IPS-18c (cell line): ENCODE measurements around the gene SDHB.

Experiments used
- H3K4me3 ChIP-seq: 2 replicates; pipeline ENCODE4 v1.7.0; 2013; ENCODE audit warnings: low read depth, mild to moderate bottlenecking, low read length, moderate library complexity; ENCODE audit not compliant: insufficient read depth
- H3K9me3 ChIP-seq: one replicate; pipeline ENCODE4 v1.6.1; 2013; ENCODE audit warnings: mild to moderate bottlenecking, low read length, moderate library complexity; ENCODE audit not compliant: control insufficient read depth, insufficient read depth

Gene SDHB

DNA sequence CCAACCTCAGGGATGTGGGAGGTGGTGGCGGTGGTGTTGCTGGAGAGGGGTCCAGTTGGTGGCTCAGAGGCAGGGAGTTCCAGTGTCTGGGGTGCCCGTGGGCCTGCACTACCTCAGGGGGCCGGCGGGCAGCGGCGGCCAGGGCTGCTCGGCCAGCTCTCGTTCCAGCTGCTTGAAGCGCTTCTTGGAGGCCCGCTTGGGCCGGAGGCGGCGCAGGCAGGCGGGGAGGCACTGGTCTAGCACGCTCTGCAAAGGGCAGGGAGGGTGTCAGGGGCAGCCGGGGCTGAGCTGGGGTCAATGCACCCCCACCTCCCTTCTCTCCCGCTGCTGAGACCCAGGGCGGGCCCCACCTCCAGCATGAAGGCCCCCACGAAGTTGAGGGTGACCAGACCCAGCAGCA, 67.7 kb downstream of the SDHB start:
- no peaks in the 10 kb centered on the region for H3K9me3 ChIP-seq
- no peak overlapping the region for H3K4me3 ChIP-seq

DNA sequence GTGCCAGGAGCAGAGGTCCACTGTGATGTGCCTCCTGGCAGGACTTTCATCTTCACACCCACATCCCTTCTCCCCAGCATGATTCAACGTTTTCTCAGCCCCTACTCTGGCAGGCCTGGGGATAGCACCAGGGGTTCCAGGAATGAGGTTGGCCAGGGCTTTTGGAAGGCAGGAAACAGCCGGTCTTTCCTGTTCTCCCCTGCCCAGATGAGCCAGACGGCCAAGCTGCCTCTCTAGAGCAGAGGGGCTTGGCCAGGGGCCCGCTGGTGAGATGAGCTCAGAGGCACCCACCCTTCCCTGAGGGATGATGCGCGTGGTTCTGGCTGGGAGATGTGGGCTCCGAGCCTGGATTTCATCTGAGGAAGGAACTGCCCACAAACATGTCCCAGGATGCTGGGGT, 69.1 kb downstream of the SDHB start:
- Histone ChIP-seq H3K4me3 (no peak overlapping the region), H3K9me3 (no peaks in the 10 kb centered on the region)

- Histone ChIP-seq H3K4me3 (no peak overlapping the region), H3K9me3 (no peaks in the 10 kb centered on the region)
Measured at GRCh38 chr1:16983649-16984048, 70.2 kb downstream of the SDHB start.

DNA sequence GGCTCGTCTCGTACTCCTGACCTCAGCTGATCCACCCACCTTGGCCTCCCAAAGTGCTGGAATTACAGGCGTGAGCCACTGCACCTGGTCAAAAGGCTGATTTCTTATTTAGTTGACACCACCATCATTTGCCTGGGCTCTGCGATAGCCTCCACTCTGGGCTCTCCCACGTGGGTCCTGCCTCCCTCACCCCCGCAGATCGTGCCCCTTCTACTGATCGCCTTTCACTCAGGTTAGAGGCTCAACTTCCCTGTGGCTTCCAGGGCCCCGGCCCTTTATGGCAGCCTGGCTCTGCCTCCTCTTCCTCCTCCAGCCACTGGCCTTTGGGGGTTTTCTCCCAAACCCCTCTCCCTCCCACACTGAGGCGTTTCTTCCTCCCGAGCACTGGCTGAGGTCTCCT, 70.9 kb downstream of the SDHB start:
- H3K9me3 ChIP-seq, result no peaks in the 10 kb centered on the region
- H3K4me3 ChIP-seq, result no peak overlapping the region

GRCh38 chr1:16981269-16981849, 72.5 kb downstream of the SDHB start:
- peaks cover 2% of the 10 kb centered on the region for H3K9me3 ChIP-seq
- H3K4me3 ChIP-seq, result no peak overlapping the region

- peaks cover 2% of the 10 kb centered on the region for H3K9me3 ChIP-seq
- H3K4me3 ChIP-seq, result peak within 1 kb of the TSS; percentile 79
Measured at GRCh38 chr1:16980473-16981268, 73.2 kb downstream of the SDHB start, which contains the start of gene MFAP2. MFAP2 (minus strand) TSS chr1:16980620; CDS start chr1:16978273, 2,347 bp downstream.

DNA sequence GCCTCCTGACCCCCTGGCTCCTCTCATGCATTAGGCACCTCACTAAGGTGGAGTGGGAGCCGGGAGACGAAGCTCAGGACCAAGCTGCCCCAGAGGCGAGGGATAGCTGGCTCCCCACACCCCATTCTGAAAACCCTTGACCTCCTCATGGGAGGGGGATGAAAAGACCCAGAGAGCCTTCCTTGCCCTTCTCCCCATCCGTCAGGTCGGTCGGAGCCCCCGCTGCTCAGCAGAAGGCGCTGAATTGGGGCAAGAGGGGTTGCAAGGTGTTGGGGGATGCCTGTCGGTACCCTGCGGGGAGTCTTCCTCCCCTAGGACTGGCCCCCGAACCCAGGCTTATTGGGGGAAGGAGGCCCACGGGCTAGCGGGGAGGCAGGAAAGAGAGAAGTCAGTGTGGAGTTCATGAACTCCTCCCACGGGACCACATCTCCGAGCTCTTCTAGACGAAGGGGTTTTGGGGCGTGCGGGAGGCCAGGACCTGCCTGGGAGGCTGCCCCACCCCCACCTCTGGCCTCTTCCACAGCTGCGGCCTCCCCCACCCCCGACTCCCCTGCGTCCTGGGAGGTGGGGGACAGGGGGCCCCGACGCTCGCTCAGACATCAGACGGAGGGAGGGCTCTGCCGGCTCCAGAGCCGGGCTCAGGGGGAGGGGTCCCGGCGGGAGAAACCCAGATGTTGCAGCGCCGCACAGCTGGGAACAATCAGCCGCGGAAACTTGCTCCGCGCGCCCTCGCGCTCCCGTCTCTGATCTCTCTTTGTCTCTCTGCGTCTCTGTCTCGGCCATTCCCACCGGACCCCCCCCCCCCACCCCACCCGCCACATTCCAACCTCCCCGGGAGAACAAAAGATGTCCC, 74.1 kb downstream of the SDHB start:
- Histone ChIP-seq H3K4me3 (peak overlapping the region; percentile 79), H3K9me3 (peaks cover 2% of the 10 kb centered on the region)

- Histone ChIP-seq H3K9me3 (peaks cover 2% of the 10 kb centered on the region), H3K4me3 (peak overlapping the region; percentile 79)
Measured at GRCh38 chr1:16978567-16979474, 75.0 kb downstream of the SDHB start.

DNA sequence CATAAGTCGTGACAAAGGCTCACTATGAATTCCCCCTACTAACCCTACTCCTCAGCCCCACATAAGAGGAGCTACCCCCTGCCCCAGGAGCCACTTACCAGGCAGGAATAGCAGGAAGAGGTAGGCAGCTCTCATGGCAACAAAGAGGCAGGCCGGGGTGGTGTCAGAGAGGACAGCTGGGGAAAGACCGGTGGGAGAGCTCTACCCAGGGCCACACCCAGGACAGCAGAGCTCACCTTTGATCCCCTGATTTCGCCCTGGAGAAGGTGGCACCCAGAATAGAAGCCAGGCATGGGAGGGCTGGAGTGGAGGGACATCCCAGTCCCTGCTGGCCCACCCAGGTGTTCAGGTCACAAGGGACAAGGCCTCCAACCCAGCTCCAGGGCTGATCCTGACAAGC, 75.7 kb downstream of the SDHB start:
- peak overlapping the region; percentile 11; the same call in 1 of the 2 replicates for H3K4me3 ChIP-seq
- H3K9me3 ChIP-seq, result peaks cover 2% of the 10 kb centered on the region

DNA sequence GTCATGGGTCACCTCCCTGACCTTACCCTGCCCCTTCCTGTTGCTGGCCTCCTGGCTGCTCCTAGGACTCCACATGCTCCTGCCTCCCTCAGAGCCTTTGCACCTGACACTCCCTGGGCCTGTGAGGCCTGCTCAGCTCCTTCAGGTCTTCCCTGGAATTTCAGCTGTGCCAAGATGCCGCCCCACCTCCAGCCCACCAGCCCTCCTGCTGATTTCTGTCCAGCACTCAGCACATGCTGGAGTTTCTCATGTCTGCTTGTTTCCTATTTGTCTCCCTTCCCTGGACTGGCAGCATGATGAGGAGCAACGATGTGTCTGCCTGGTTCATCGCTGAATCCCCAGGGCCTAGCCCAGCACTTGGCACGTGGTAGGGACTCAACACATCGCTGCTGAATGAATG, 76.5 kb downstream of the SDHB start:
- H3K4me3 ChIP-seq, result no peak overlapping the region
- H3K9me3 ChIP-seq, result peaks cover 2% of the 10 kb centered on the region

- peaks cover 2% of the 10 kb centered on the region for H3K9me3 ChIP-seq
- H3K4me3 ChIP-seq, result no peak overlapping the region
Measured at GRCh38 chr1:16976966-16977365, 76.9 kb downstream of the SDHB start.

- H3K4me3 ChIP-seq, result no peak overlapping the region
- H3K9me3 ChIP-seq, result peaks cover 2% of the 10 kb centered on the region
Measured at GRCh38 chr1:16975838-16976237, 78.0 kb downstream of the SDHB start.

DNA sequence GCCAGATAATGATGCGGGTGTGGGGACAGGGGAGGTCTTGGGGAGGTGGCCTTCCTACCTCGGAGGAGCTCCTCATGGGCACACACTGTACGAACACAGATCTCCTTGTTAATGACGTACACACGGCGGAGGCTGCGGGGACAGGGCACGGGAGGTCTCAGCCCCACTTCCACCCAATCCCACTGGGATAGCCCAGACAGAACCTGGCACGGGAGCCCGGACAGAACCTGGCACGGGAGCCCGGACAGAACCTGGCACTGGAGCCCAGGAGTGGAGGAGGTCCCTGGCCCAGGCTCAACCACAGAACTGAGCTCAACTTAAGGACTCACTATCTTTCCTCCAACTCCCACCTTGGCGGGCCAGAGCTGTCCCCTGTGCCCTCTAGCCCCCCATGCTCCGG, 78.6 kb downstream of the SDHB start:
- Histone ChIP-seq H3K4me3 (no peak overlapping the region), H3K9me3 (peaks cover 2% of the 10 kb centered on the region)

- Histone ChIP-seq H3K9me3 (peaks cover 2% of the 10 kb centered on the region), H3K4me3 (no peak overlapping the region)
Measured at GRCh38 chr1:16973215-16973614, 80.6 kb downstream of the SDHB start.

GRCh38 chr1:16972189-16972895, 81.5 kb downstream of the SDHB start:
- H3K4me3 ChIP-seq, result no peak overlapping the region
- no peaks in the 10 kb centered on the region for H3K9me3 ChIP-seq
